Endothelial cell of umbilical vein (primary cell): ENCODE data around the gene MCM5. TPM values are rescaled to one million over a fixed set of nuclear protein-coding genes. Genes with fewer than 3 reads are reported as not detected.

Experiments used
- BruUV-seq: library from RNA; stranded (reverse); fragments of 400-500 nt; replicated peaks from 2 replicates; lab custom pipeline; 2021; lab: Mats Ljungman, UMichigan
- CTCF ChIA-PET: fragments of 300-600, 350-600 bp; sonication (Branson Sonifier 250); formaldehyde crosslinking; loops from one replicate; lab custom pipeline; 2021; ENCODE audit warnings: antibody characterized with exemption, inconsistent platforms; lab: Charles Lee
- POLR2A ChIA-PET: fragments of 300-600, 350-600 bp; sonication (Branson Sonifier 250); formaldehyde crosslinking; loops from one replicate; lab custom pipeline; 2021; ENCODE audit warnings: antibody characterized with exemption, inconsistent platforms; lab: Charles Lee
- DNase-seq: peaks from one replicate; pipeline ENCODE4 v3.0.0-alpha.2; 2011; ENCODE audit warnings: low read depth, low spot score
- FAIRE-seq: peaks from 2 replicates; lab custom pipeline; 2011; peaks lifted over from hg19 to GRCh38; lab: Jason Lieb, UNC
- H2AFZ ChIP-seq: 2 replicates; pipeline ENCODE4 v1.6.0; 2012; ENCODE audit warnings: low read depth, low read length, control low read depth, inconsistent platforms
- H3K27ac ChIP-seq: 2 replicates; pipeline ENCODE4 v1.5.1; 2011; ENCODE audit warnings: low read depth, mild to moderate bottlenecking, control low read depth, low read length, moderate library complexity; ENCODE audit not compliant: insufficient read depth
- H3K27me3 ChIP-seq, 2 experiments: 2 replicates each; pipeline versions ENCODE4 v1.6.0 to v1.6.1; 2011; ENCODE audit warnings: low read length in 2 of 2, mixed read lengths in 1 of 2; ENCODE audit not compliant: control insufficient read depth in 2 of 2, insufficient read depth in 2 of 2
- H3K36me3 ChIP-seq, 2 experiments: 2 replicates in 1 of 2; 3 replicates in 1 of 2; pipeline ENCODE4 v1.5.1; 2011; ENCODE audit warnings: low read length in 2 of 2, mild to moderate bottlenecking in 1 of 2, moderate library complexity in 1 of 2; ENCODE audit not compliant: control insufficient read depth in 2 of 2, insufficient read depth in 2 of 2; ENCODE audit errors: extremely low read depth in 1 of 2
- H3K4me1 ChIP-seq: 3 replicates; pipeline ENCODE4 v1.5.1; 2011; ENCODE audit warnings: mild to moderate bottlenecking, low read length; ENCODE audit not compliant: control insufficient read depth, insufficient read depth; ENCODE audit errors: extremely low read depth
- H3K4me2 ChIP-seq: 2 replicates; pipeline ENCODE4 v1.6.1; 2011; ENCODE audit warnings: low read length, control low read depth, mixed read lengths; ENCODE audit not compliant: insufficient read depth
- H3K4me3 ChIP-seq, 3 experiments: fragments of 200-600 bp in 1 of 3; sonication (generic), shearing (Covaris generic) in 1 of 3; replicated peaks in 1 of 3; 2 replicates each; pipeline ENCODE4 v1.5.1; 2011 to 2016; ENCODE audit warnings: control low read depth in 3 of 3, low read length in 3 of 3, mild to moderate bottlenecking in 2 of 3, inconsistent platforms in 1 of 3, low read depth in 1 of 3, moderate library complexity in 1 of 3; ENCODE audit not compliant: insufficient read depth in 1 of 3
- H3K79me2 ChIP-seq: 2 replicates; pipeline ENCODE4 v1.6.0; 2012; ENCODE audit warnings: low read length, inconsistent platforms; ENCODE audit not compliant: control insufficient read depth, insufficient read depth
- H3K9ac ChIP-seq: replicated peaks from 2 replicates; pipeline ENCODE3; 2011; ENCODE audit warnings: low read length, control low read depth; ENCODE audit not compliant: insufficient read depth; ENCODE audit errors: extremely low read depth
- H3K9me1 ChIP-seq: replicated peaks from 3 replicates; pipeline ENCODE4 v1.6.0; 2011; ENCODE audit warnings: mild to moderate bottlenecking, low read length; ENCODE audit not compliant: control insufficient read depth, insufficient read depth; ENCODE audit errors: extremely low read depth
- H3K9me3 ChIP-seq: replicated peaks from 2 replicates; pipeline ENCODE4 v1.5.1; 2012; ENCODE audit warnings: low read length, inconsistent platforms; ENCODE audit not compliant: control insufficient read depth, insufficient read depth
- H4K20me1 ChIP-seq: replicated peaks from 2 replicates; pipeline ENCODE3; 2011; ENCODE audit warnings: mild to moderate bottlenecking, low read length; ENCODE audit not compliant: control insufficient read depth, insufficient read depth; ENCODE audit errors: extremely low read depth
- CTCF ChIP-seq, 2 donors: IDR thresholded peaks; 1 replicate in 1 of 2; 2 replicates in 1 of 2; pipeline ENCODE4 v1.5.1; 2011; ENCODE audit warnings: low read length in 2 of 2, mild to moderate bottlenecking in 2 of 2, moderate library complexity in 2 of 2, control low read depth in 1 of 2, inconsistent platforms in 1 of 2, low read depth in 1 of 2; ENCODE audit not compliant: insufficient read depth in 1 of 2; ENCODE audit errors: extremely low read depth in 1 of 2
- EZH2 ChIP-seq: IDR thresholded peaks from 2 replicates; pipeline ENCODE4 v1.6.1; 2012; ENCODE audit warnings: borderline replicate concordance, low read depth, mild to moderate bottlenecking, moderate library complexity, low read length, inconsistent platforms; ENCODE audit not compliant: severe bottlenecking
- JUN ChIP-seq: IDR thresholded peaks from 2 replicates; pipeline ENCODE4 v1.6.1; 2011; ENCODE audit warnings: borderline replicate concordance, low read depth; ENCODE audit not compliant: insufficient read length, insufficient read depth
- MAX ChIP-seq: IDR thresholded peaks from 2 replicates; pipeline ENCODE4 v1.6.1; 2011; ENCODE audit not compliant: insufficient read depth, insufficient read length
- MYC ChIP-seq: IDR thresholded peaks from one replicate; pipeline ENCODE4 v1.6.1; 2011; ENCODE audit warnings: mild to moderate bottlenecking, low read depth, low read length
- dilution Hi-C: fragments of 300-500 bp; cut with MboI; formaldehyde crosslinking; loops from one replicate; pipeline ENCODE4 v1.15.0; 2019; ENCODE audit warnings: low sequenced_read_pairs; ENCODE audit not compliant: extremely low pct_ligation_motif_present
- intact Hi-C: fragments of 100-400 bp; cut with micrococcal nuclease; formaldehyde crosslinking; loops from one replicate; pipeline ENCODE4 v1.10.0; 2022
- polyA plus RNA-seq, 4 experiments: library from polyadenylated mRNA; depleted of rRNA in 3 of 4; stranded (reverse) in 3 of 4; unstranded in 1 of 4; fragments of >200 nt; gene quantifications; 2 replicates each; pipeline versions ENCODE4 v1.2.1 to v1.2.3, GENCODE V29; 2011 to 2012; ENCODE audit warnings: missing spikeins in 1 of 4
- total RNA-seq: library from RNA; stranded (reverse); gene quantifications from 2 replicates; pipeline ENCODE4 v1.2.3, GENCODE V29; 2021

MCM5 gene
- total and polyA plus RNA-seq, 2 donors (not counting 3 experiments of a cell fraction or from before 2014, with no cell fraction given), result 67.8 to 111 TPM

GRCh38 chr22:35400501-35400790 lies 506 bp downstream of the MCM5 start:
- H3K9me3 ChIP-seq, result no peaks in the 10 kb centered on the region
- peaks cover 19% of the 10 kb centered on the region for H3K79me2 ChIP-seq
- ChIA-PET CTCF (no interaction called here), POLR2A (no interaction called here)
- no peak for TF ChIP-seq CTCF (IDR thresholded peaks at IDR 0.05; ENCODE audit: extremely low read depth in 1 of 2, insufficient read depth in 1 of 2, low read depth in 1 of 2, low read length in 2 of 2)
- intact Hi-C loops, result loop anchor here (1.0 kb wide), 1 partner anchor 50 kb away; no protein-coding TSS in a partner anchor
- H3K27me3 ChIP-seq, result no peaks in the 10 kb centered on the region
- H3K9ac ChIP-seq, result peak overlapping the region; percentile 93
- peak overlapping the region; percentile 98 for H2AFZ ChIP-seq
- H3K9me1 ChIP-seq, result no peaks in the 10 kb centered on the region
- dilution Hi-C loops, result no loop called here
- peak overlapping the region; percentile 80 to 99 (median 89) for H3K4me3 ChIP-seq
- DNase-seq (no peak), FAIRE-seq (peak; percentile 38)
- H4K20me1 ChIP-seq, result no peaks in the 10 kb centered on the region
- peaks cover 0 to 4% of the 10 kb centered on the region in 2 experiments for H3K36me3 ChIP-seq
- peaks cover 17% of the 10 kb centered on the region for H3K4me1 ChIP-seq
- peak overlapping the region; percentile 82 for H3K27ac ChIP-seq
- BruUV-seq, result no TSS peak
- H3K4me2 ChIP-seq, result peak overlapping the region; percentile 89

GRCh38 chr22:35401863-35402262 lies 1.9 kb downstream of the MCM5 start:
- Histone ChIP-seq H2AFZ (no peak overlapping the region), H3K9me1 (no peaks in the 10 kb centered on the region), H3K9me3 (no peaks in the 10 kb centered on the region), H3K36me3 (peaks cover 3 to 4% of the 10 kb centered on the region in 2 experiments), H4K20me1 (no peaks in the 10 kb centered on the region), H3K9ac (no peak overlapping the region), H3K27ac (no peak overlapping the region), H3K4me1 (peaks cover 17% of the 10 kb centered on the region), H3K4me2 (no peak overlapping the region), H3K27me3 (no peaks in the 10 kb centered on the region), H3K4me3 (no peak overlapping the region), H3K79me2 (peaks cover 19% of the 10 kb centered on the region)
- FAIRE-seq (no peak), DNase-seq (no peak)
- no peak for TF ChIP-seq MYC
- TF ChIP-seq MAX, result no peak
- no peak for TF ChIP-seq EZH2
- no peak for TF ChIP-seq JUN
- intact Hi-C loops, result no loop called here
- ChIA-PET POLR2A (no interaction called here), CTCF (interaction anchor here (0.8 to 1.1 kb wide), 3 partner anchors 21 to 51 kb away, joined by 3 to 4 read pairs (median 3); partner anchors contain the start of gene HMOX1)
- no TSS peak for BruUV-seq
- dilution Hi-C loops, result no loop called here
